IPS DF 6.9 (cell line): ENCODE data around the gene TP53BP2.
A peak's percentile ranks its signal among the peaks of the same experiment; 100 is the strongest.

Experiments
- DNase-seq: peaks from one replicate; pipeline ENCODE4 v3.0.0-alpha.2; 2013; ENCODE audit warnings: low read depth, low spot score
- H3K27ac ChIP-seq: one replicate; pipeline ENCODE4 v1.5.1; 2013; ENCODE audit warnings: low read length, control low read depth
- H3K27me3 ChIP-seq: 2 replicates; pipeline ENCODE4 v1.6.1; 2013; ENCODE audit warnings: mild to moderate bottlenecking, low read length; ENCODE audit not compliant: control insufficient read depth, insufficient read depth
- H3K36me3 ChIP-seq: 2 replicates; pipeline ENCODE4 v1.6.1; 2013; ENCODE audit warnings: low read length; ENCODE audit not compliant: control insufficient read depth, insufficient read depth
- H3K4me1 ChIP-seq: 2 replicates; pipeline ENCODE4 v1.6.1; 2013; ENCODE audit warnings: low read length; ENCODE audit not compliant: control insufficient read depth, insufficient read depth
- H3K4me3 ChIP-seq: 2 replicates; pipeline ENCODE4 v1.5.1; 2013; ENCODE audit warnings: mild to moderate bottlenecking, low read length
- H3K9me3 ChIP-seq: 2 replicates; pipeline ENCODE4 v1.6.1; 2013; ENCODE audit warnings: low read length, inconsistent platforms; ENCODE audit not compliant: control insufficient read depth, insufficient read depth
- WGBS: extraction: QIAGEN DNeasy Blood & Tissue Kit; methylation state at CpG from one replicate; pipeline ENCODE4 v1.1.7; 2013; ENCODE audit warnings: mixed read lengths, missing lambda C conversion rate; ENCODE audit not compliant: insufficient read length, insufficient coverage; 5-methylcytosine and 5-hydroxymethylcytosine counted together

The TP53BP2 gene

DNA sequence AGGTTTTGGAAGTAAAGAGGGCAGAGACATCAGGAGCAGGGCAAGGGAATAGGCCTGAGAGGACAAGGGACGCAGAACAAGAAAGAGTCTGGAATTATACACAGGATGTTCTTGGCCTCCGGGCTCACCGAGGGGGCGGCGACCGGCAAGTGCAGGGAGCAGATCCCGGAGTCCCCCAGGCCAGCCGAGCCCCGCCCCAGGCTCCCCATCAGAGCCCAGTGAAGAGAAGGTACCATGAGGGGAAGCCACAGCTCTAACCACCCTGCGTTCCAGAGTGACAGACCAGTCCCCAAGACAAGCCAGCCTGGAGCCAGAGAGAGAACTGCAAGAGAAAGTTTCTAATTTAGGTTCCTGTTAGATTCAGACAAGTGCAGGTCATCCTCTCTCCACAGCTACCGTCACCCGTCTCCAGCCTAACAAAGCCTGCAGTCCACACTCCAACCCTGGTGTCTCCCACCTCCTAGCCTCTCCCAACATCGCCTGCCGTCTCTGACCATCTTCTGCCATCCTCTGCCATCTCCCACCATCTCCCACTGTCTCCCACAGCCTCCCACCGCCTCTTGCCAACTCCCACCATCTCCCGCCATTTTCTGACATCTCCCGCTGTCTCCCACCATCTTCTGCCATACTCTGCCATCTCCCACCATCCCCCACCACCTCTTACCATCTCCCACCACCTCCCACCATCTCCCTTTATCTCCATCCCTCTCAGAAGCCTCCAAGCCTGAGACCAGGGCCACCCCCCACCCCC, 90.9 kb downstream of the TP53BP2 start:
- no peaks in the 10 kb centered on the region for H3K36me3 ChIP-seq
- H3K27ac ChIP-seq: no peak overlapping the region
- peaks cover 6% of the 10 kb centered on the region for H3K4me1 ChIP-seq
- H3K27me3 ChIP-seq: no peaks in the 10 kb centered on the region
- no peaks in the 10 kb centered on the region for H3K9me3 ChIP-seq
- no CpG with 5 or more reads among the region's 17 CpGs for WGBS
- no peak for DNase-seq
- H3K4me3 ChIP-seq: no peak overlapping the region

DNA sequence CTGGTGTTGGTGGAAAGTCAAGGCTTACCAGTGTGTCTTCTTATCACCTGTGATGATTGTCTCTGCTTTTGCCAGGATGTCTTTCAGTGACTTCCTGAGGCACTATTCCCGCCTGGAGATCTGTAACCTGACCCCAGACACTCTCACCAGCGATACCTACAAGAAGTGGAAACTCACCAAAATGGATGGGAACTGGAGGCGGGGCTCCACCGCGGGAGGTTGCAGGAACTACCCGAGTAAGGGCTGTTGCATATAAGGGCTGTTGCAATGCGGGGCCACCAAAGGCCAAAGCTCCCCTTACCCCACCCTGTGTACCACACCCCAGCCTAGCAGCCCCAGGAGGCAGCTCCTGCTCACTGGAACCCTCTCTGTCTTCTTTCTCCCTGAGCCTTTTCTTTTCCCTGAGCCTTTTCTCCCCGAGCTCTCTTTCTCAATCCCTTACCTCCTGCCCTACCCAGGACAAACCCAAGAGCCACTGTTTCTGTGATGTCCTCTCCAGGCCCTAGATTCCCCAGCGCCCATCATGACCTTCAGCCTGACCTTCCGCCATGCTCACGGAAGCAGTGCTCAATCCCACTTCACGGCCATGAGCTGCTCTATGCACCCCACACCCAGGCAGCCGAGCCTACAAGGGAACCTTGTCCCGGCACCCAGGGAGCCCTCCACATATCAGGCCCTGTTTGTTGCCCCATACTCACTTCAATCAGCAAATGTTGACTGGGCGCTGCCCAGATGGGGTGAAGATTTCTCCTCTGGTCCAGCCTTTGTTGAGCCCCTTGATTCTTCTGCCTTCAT, 92.8 kb downstream of the TP53BP2 start:
- peaks cover 5% of the 10 kb centered on the region; the same call in 1 of the 2 replicates for H3K27me3 ChIP-seq
- peak; percentile 58 for DNase-seq
- no peak overlapping the region for H3K4me3 ChIP-seq
- no peaks in the 10 kb centered on the region for H3K36me3 ChIP-seq
- WGBS: no CpG with 5 or more reads among the region's 15 CpGs
- peaks cover 6% of the 10 kb centered on the region for H3K4me1 ChIP-seq
- H3K9me3 ChIP-seq: no peaks in the 10 kb centered on the region
- no peak overlapping the region for H3K27ac ChIP-seq

GRCh38 chr1:223751696-223752095, 94.1 kb downstream of the TP53BP2 start:
- Histone ChIP-seq H3K4me3 (no peak overlapping the region), H3K27ac (no peak overlapping the region), H3K9me3 (no peaks in the 10 kb centered on the region), H3K36me3 (no peaks in the 10 kb centered on the region), H3K27me3 (peaks cover 13% of the 10 kb centered on the region; the same call in 1 of the 2 replicates), H3K4me1 (peaks cover 6% of the 10 kb centered on the region)
- WGBS: no CpG with 5 or more reads among the region's 4 CpGs
- no peak for DNase-seq

- Histone ChIP-seq H3K4me3 (no peak overlapping the region), H3K36me3 (no peaks in the 10 kb centered on the region), H3K27me3 (peaks cover 13% of the 10 kb centered on the region; the same call in 1 of the 2 replicates), H3K4me1 (peaks cover 6% of the 10 kb centered on the region), H3K9me3 (no peaks in the 10 kb centered on the region), H3K27ac (no peak overlapping the region)
- no peak for DNase-seq
- WGBS: no CpG with 5 or more reads among the region's 13 CpGs
Measured at GRCh38 chr1:223750730-223751570, 94.8 kb downstream of the TP53BP2 start.

- no CpG with 5 or more reads among the region's 61 CpGs for WGBS
- DNase-seq: no peak
- peaks cover 13% of the 10 kb centered on the region; the same call in 1 of the 2 replicates for H3K27me3 ChIP-seq
- H3K4me3 ChIP-seq: peak overlapping the region; percentile 76; the same call in 1 of the 2 replicates
- H3K36me3 ChIP-seq: no peaks in the 10 kb centered on the region
- no peaks in the 10 kb centered on the region for H3K9me3 ChIP-seq
- no peak overlapping the region for H3K27ac ChIP-seq
- H3K4me1 ChIP-seq: peaks cover 6% of the 10 kb centered on the region
Measured at GRCh38 chr1:223748773-223749733, 96.7 kb downstream of the TP53BP2 start.

DNA sequence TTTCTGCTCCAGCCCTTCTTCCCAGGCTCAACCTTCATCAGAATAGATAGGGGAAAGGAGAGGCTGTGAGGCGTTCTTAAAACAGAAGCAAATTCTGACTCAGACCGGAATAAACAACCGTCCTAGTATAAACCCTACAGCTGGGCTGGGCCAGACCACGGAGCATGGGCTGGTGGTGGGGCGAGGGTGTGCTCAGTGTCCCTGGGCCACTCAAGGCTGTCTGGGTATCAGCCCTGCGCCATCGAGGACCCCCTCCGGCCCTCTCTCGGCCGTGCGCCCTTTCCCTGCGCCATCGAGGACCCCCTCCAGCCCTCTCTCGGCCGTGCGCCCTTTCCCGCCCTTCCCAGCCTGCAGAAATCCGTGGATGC, 97.4 kb downstream of the TP53BP2 start:
- peaks cover 13% of the 10 kb centered on the region; the same call in 1 of the 2 replicates for H3K27me3 ChIP-seq
- peak overlapping the region; percentile 76; the same call in 1 of the 2 replicates for H3K4me3 ChIP-seq
- H3K36me3 ChIP-seq: no peaks in the 10 kb centered on the region
- H3K9me3 ChIP-seq: no peaks in the 10 kb centered on the region
- peaks cover 6% of the 10 kb centered on the region for H3K4me1 ChIP-seq
- WGBS: no CpG with 5 or more reads among the region's 18 CpGs
- DNase-seq: no peak
- no peak overlapping the region for H3K27ac ChIP-seq

DNA sequence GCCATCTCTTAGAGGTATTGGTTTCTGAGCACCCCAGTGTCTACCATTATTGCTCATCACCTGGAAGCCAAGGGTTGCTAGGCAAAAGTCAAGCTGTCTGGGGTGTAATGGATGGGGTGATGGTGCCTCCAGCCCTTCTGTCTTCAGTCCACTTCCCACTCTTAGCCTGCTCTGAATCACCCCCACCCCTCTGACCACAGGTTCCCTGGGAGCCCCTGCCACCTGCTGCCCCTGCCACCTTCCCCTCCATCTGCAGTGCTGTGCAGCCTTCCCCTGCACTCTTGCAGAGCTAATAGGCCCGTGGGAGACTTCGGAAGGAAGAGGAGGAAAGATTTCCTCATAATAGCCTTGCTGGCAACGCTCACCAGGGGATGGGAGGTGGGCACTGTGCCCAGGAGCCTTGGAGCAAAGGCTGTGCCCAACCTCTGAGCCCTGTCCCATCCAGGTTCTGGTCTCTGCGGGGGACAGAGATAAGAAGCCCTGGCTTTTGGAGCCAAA, 97.9 kb downstream of the TP53BP2 start:
- no CpG with 5 or more reads among the region's 4 CpGs for WGBS
- Histone ChIP-seq H3K27ac (no peak overlapping the region), H3K27me3 (peaks cover 13% of the 10 kb centered on the region; the same call in 1 of the 2 replicates), H3K4me1 (peaks cover 3% of the 10 kb centered on the region), H3K9me3 (no peaks in the 10 kb centered on the region), H3K4me3 (no peak overlapping the region), H3K36me3 (no peaks in the 10 kb centered on the region)
- no peak for DNase-seq

- no CpG with 5 or more reads among the region's 4 CpGs for WGBS
- DNase-seq: no peak
- H3K27ac ChIP-seq: no peak overlapping the region
- peaks cover 13% of the 10 kb centered on the region; the same call in 1 of the 2 replicates for H3K27me3 ChIP-seq
- H3K36me3 ChIP-seq: no peaks in the 10 kb centered on the region
- no peak overlapping the region for H3K4me3 ChIP-seq
- H3K9me3 ChIP-seq: no peaks in the 10 kb centered on the region
- H3K4me1 ChIP-seq: no peaks in the 10 kb centered on the region; the same call in 1 of the 2 replicates
Measured at GRCh38 chr1:223745731-223746130, 100.0 kb downstream of the TP53BP2 start.

DNA sequence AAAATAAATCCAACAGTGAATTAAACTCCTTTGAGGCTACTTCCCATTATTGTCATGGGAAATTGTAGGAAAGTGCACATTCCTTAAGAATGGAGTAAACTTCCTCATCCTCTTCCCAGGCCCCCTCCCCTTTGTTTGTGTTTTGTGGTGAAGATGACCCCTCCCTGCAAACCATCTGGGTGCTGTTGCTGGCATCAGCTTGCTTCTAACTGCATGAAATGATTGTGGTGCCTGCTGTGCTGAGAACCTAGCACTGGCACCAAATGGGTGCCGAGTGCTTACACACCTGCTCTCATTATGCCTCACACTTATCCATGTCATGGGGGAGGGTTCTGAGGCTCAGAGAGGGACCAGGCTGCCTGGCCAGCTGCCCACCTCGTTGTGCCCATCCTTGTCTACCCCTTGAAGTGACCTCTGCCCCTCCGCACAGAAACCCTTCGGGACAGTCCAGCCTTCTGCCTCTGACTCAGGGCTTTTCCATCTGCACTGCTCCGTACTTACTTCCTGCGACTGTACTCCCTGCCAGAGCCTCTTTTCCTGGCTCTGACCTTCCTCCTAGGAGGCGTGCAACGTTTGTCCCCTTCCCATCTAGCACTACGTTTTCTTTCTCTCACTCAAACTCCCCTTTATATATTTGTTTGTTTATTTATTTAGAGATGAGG, 102.8 kb downstream of the TP53BP2 start:
- Histone ChIP-seq H3K36me3 (no peaks in the 10 kb centered on the region), H3K4me3 (no peak overlapping the region), H3K27me3 (peaks cover 8% of the 10 kb centered on the region; the same call in 1 of the 2 replicates), H3K4me1 (peaks cover 1% of the 10 kb centered on the region), H3K9me3 (no peaks in the 10 kb centered on the region), H3K27ac (no peak overlapping the region)
- DNase-seq: no peak
- no CpG with 5 or more reads among the region's 9 CpGs for WGBS
